Inferior parietal cortex (tissue), 1 donor: ENCODE measurements around the gene FRAT1.
A peak's percentile ranks its signal among the peaks of the same experiment; 100 is the strongest.
"Not testable (repeated sequence)": the region's sequence is repeated elsewhere in the genome, so short reads cannot be mapped to it uniquely, and the experiment has no call there.

Experiments used
- DNase-seq: peaks from one replicate; pipeline ENCODE4 v3.0.0-alpha.2; 2016; ENCODE audit errors: extremely low spot score

The FRAT1 gene

DNA sequence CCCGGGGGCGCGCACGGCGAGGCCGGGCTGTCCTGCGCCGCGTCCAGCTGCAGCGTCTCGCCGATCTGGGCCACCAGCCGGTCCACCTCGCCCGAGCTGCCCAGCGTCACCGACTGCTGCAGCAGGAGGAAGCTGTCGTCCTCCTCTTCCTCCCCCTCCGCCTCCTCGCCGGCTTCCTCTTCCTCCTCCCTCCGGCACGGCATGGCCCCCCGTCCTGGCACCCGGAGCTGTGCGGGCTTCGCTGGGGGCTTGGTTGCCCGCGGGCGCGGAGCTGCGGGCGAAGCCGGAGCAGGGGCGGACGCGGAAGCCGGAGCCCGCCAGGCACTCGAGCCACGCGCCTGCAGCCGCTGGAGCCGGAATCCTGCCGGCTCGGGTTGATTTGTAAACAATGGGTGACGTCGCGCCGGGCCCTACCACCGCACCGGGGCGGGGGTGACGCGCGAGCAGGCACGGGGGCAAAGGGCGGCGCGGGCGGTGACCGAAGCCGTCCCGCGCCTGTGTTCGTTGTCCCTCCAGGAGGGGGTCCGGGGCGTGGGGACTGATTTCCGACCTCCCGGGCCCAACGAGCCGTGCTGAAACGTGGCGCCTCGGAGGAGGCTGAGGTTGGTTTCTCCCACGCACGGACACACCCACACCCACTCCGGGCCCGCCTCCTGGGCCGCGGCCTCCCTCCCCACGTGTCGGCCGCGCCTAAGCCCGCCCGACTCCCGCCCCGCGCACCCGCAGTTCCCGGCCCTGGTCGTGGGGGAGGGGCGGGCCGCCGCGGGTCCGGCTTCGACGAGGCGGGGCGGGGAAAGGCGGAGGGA, 15.5 kb downstream of the FRAT1 start, which contains the start of gene FRAT2:
Gene FRAT2 (minus strand): TSS at position 360 of the 806 bp plus-strand sequence. CDS start 157 bp downstream, at position 203.
- peak; percentile 86 for DNase-seq

DNA sequence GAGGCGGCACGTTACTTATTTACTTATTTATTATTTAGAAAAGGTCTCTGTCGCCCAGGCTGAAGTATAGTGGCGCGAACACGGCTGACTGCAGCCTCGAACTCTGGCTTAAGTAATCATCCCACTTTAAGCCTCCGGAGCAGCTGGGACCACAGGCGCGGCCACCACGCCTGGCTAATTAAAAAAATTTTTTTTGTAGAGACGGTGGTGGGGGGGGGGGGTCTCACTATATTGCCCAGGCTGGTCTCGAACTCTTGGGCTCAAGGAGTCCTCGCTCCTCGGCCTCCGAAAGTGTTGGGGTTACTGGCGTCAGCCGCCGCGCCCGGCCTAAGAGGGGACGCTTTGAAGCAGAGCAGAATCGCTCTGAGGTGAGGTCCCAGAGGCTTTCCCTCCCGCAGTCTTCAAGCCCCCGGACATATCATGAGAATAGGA, 16.1 kb downstream of the FRAT1 start:
- no peak for DNase-seq

DNA sequence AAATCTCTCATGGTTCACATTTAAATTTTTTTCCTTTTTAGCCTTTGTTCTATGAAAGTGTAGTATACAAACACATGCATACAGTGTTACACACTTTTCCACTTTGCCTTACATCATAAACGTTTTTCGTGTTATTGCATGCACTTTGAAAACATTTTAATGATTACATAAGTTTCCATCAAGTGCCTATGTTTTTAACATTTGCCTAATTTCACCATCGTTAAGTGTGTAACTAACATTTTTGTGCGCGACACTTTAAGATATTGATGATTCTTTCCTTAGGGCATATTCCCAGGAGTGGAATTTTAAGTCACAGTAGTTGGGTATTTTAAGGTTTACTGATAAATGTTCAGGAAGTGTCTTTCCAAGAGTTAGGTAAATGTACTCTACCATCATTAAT, 16.9 kb downstream of the FRAT1 start:
- DNase-seq: no peak

GRCh38 chr10:97336446-97336845, 17.4 kb downstream of the FRAT1 start:
- DNase-seq: no peak

- DNase-seq: no peak
These were observed 18.1 kb downstream of the FRAT1 start for GRCh38 chr10:97336942-97337831.

DNA sequence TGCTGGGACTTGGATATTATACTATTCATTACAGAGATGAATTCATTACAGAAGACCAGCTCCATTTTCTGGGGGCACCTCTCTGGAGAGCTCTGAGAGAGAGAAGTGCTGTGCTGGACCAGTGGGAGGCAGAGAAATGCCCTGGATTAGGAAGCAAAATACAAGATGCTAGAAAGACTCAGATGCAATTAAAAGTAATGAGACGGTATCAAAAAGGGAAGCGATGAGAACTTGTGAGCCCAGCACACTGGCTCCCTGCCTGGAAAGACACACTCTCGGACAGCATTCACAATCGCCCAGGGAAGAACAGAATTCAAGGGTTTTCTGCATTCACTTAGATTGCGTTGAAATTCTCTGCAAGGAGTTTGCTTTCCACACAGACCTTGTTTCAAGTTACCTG, 19.0 kb downstream of the FRAT1 start:
- peak; percentile 43 for DNase-seq

DNA sequence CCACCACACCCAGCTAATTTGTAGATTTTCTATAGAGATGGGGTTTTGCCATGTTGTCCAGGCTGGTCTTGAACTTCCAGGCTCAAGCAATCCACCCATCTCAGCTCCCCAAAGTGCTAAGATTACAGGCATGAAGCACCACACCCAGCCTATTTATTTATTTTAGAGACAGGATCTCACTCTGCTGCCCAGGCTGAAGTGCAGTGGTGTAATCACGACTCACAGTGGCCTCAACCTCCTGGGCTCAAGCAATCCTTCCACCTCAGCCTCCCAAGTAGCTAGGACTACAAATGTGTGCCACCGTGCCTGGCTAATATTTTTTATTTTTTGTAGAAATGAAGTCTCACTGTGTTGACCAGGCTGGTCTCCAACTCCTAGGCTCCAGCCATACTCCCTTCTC, 22.3 kb downstream of the FRAT1 start:
- no peak for DNase-seq

GRCh38 chr10:97343664-97344063, 24.6 kb downstream of the FRAT1 start:
- DNase-seq: not testable (repeated sequence)

- no peak for DNase-seq
These were observed 28.2 kb downstream of the FRAT1 start for GRCh38 chr10:97347317-97347716.

DNA sequence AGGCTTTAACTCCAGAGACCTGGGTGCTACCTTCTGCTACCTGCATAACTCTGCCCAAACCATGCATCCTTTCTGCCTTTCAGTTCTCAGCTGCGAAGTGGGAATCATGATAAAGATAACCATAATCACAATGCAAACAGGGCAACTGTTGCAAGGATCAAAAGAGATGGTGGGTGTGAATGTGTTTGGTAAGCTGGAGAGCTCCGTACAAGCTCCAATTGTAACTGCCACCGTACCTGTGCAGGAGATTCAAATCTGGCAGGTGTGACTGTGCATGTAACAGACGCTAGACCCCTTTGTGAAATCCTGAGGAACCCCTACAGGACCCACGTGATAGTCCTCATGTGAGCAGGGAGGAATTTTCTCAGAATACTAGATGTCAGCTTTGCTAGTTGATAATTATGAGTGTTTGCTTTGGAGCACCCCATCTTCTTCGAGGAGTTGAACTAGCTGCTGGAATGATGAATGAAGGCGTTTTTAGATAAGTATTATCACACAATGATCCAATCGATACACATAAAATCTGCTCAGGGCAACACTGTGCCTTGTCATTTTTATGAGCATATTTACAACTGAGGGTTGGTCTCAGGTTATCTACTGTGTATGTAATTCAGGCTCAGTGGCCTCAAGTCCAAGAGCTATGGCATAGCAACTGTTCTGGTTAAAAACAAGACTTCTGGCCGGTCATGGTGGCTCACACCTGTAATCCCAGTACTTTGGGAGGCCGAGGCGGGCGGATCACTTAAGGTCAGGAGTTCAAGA, 30.9 kb downstream of the FRAT1 start:
- DNase-seq: no peak

- no peak for DNase-seq
These were observed 34.9 kb downstream of the FRAT1 start for GRCh38 chr10:97353945-97354344.

DNA sequence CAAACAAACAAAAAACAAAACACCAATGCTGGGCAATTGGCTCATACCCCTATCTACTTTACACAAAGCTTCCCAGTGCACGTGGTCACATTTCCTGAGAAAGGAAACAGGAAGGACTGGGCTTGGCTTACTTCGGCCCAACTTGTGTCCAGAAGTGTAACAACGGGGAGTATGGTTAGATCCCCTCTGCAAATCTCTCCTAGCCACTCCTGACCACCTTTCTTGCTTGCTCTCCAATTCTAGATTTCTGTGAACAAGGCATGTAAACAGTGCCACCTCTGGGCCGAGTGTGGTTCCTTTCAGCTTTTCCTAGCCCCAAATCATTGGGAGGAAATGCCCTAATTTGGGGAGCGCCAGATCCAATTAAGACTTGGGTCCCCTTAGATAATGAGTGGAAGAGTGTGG, 36.5 kb downstream of the FRAT1 start:
- DNase-seq: peak; percentile 55

DNA sequence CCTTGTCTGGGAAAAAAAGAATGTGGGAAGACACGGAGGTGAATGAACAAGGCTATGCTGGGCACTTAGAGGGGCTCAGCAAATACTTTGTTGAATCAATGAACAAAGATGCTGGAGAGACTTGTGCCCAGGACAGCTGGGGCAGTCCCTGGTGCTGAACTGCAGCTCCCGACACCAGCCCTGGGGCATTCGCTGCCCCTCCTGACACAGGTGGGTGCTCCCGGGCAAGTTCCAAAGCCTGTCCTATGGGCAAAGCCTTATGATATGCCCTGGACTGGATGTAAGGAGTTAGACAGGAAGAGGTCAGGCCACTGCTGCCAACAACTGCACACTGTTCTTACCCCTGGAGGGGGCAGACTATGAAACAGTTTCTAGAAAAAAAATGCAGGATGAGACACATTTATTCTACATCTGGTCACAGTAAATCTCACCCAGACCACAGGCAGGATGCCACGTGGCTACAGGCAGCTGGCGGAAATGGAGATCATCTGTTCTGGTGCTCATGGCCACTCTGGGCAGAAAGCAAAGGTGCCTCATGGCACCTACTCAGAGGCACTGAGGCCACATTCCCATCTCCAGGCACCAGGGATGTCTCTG, 37.3 kb downstream of the FRAT1 start:
- DNase-seq: no peak

GRCh38 chr10:97356918-97357317, 37.8 kb downstream of the FRAT1 start:
- DNase-seq: no peak

- DNase-seq: no peak
These were observed 39.3 kb downstream of the FRAT1 start for GRCh38 chr10:97358349-97358748.

- DNase-seq: no peak
These were observed 39.7 kb downstream of the FRAT1 start for GRCh38 chr10:97358781-97359180.

DNA sequence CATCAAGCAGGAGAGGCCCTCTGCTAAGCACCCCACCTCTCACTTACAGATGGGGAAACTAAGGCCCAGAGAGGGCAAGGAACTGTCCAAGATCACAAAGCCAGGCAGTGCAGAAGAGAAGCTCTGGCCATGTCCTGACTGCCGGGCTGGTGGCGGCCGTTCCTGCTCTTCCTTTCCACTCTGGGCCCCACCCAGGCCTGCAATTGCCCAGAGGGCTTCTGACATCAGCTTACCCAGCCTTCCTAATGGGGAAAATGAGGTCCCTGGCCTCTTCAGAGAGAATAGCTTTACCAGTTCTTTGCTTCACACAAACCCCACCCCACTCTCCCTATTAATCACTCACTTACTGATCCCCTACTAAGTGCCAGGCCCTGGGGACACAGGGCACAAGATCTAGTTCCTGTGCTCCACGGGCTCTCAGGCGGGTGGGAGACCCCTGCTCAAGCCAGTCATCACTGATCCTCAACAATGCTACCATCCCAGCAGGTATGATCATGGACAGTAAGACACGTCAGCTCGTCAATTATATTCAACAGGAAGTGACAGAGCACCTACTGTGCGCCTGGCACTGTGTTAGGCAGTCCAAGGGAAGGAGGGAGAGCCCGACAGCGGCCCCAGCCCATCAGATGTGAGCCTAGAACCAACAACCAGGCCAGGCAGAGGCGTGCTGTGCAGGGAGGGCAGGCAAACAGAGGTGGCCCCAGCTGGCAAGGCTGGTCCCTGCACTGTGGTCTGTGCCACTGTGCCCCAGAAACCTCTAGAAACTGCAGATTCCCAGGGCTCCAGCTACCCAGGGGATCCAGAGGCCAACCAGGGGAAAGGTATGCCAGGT, 41.9 kb downstream of the FRAT1 start:
- DNase-seq: no peak

GRCh38 chr10:97361537-97361901, 42.4 kb downstream of the FRAT1 start:
- DNase-seq: no peak

- DNase-seq: no peak
These were observed 43.4 kb downstream of the FRAT1 start for GRCh38 chr10:97362310-97363033.

GRCh38 chr10:97363071-97363470, 44.0 kb downstream of the FRAT1 start:
- no peak for DNase-seq
